Smooth muscle cell (in vitro differentiated cells): Measurements from ENCODE around the gene CELF6. TPM values are rescaled to one million over a fixed set of nuclear protein-coding genes. Genes with fewer than 3 reads are reported as not detected.

Experiments used
- DNase-seq: peaks from one replicate; lab custom pipeline; 2025; ENCODE audit not compliant: unreplicated experiment; lab: John Stamatoyannopoulos, UW
- H2AFZ ChIP-seq: fragments of 200-600 bp; sonication (generic); 2 replicates; pipeline ENCODE4 v1.6.0; 2016; ENCODE audit warnings: antibody characterized with exemption, low read depth, mild to moderate bottlenecking
- H3F3A ChIP-seq: fragments of 200-600 bp; sonication (generic); 2 replicates; pipeline ENCODE4 v1.6.0; 2017; ENCODE audit warnings: antibody characterized with exemption, low read depth
- H3K27ac ChIP-seq: fragments of 200-600 bp; sonication (generic); 2 replicates; pipeline ENCODE4 v1.5.1; 2016; ENCODE audit warnings: low read depth, mild to moderate bottlenecking
- H3K27me3 ChIP-seq: fragments of 200-600 bp; sonication (generic); 2 replicates; pipeline ENCODE4 v1.6.1; 2016; ENCODE audit warnings: low read depth, mild to moderate bottlenecking
- H3K36me3 ChIP-seq: fragments of 200-600 bp; sonication (generic); 2 replicates; pipeline ENCODE4 v1.5.1; 2016; ENCODE audit warnings: low read depth
- H3K4me1 ChIP-seq: fragments of 200-600 bp; sonication (generic); 2 replicates; pipeline ENCODE4 v1.5.1; 2016; ENCODE audit warnings: low read depth
- H3K4me2 ChIP-seq: fragments of 200-600 bp; sonication (generic); 2 replicates; pipeline ENCODE4 v1.6.0; 2016; ENCODE audit warnings: mild to moderate bottlenecking
- H3K4me3 ChIP-seq: fragments of 200-600 bp; sonication (generic); 2 replicates; pipeline ENCODE4 v1.5.1; 2016; ENCODE audit warnings: mild to moderate bottlenecking
- H3K79me2 ChIP-seq: fragments of 200-600 bp; sonication (generic); 2 replicates; pipeline ENCODE4 v1.6.0; 2016; ENCODE audit warnings: low read depth, mild to moderate bottlenecking
- H3K9ac ChIP-seq: fragments of 200-600 bp; sonication (generic); 2 replicates; pipeline ENCODE4 v1.6.0; 2016; ENCODE audit warnings: low read depth
- H3K9me3 ChIP-seq: fragments of 200-600 bp; sonication (generic); replicated peaks from 2 replicates; pipeline ENCODE4 v1.5.1; 2016; ENCODE audit warnings: low read depth
- H4K20me1 ChIP-seq: fragments of 200-600 bp; sonication (generic); 2 replicates; pipeline ENCODE4 v1.6.0; 2016; ENCODE audit warnings: low read depth
- CTCF ChIP-seq: fragments of 200-600 bp; sonication (generic); IDR thresholded peaks from 2 replicates; pipeline ENCODE4 v1.5.1; 2017; ENCODE audit warnings: borderline replicate concordance, mild to moderate bottlenecking, antibody characterized with exemption; ENCODE audit not compliant: insufficient read depth, poor library complexity, severe bottlenecking
- WGBS: methylation state at CpG from one replicate; pipeline ENCODE4 v1.1.7; 2016; ENCODE audit warnings: low lambda C conversion rate; 5-methylcytosine and 5-hydroxymethylcytosine counted together
- polyA plus RNA-seq: library from polyadenylated mRNA; unstranded; fragments of >200 nt; fragmentation: Nextera tagmentation; extraction: Ambion mirVana; gene quantifications from 2 replicates; pipeline ENCODE4 v1.2.1, GENCODE V29; 2016
- total RNA-seq: library from RNA; depleted of rRNA; stranded (reverse); fragments of >200 nt; gene quantifications from 2 replicates; pipeline ENCODE4 v1.2.3, GENCODE V29; 2014

The CELF6 gene
- total and polyA plus RNA-seq, 2 experiments from 2014 or later = 0.43 to 1.9 TPM

- no peak overlapping the region for H3K9ac ChIP-seq
- peaks cover 3% of the 10 kb centered on the region for H3F3A ChIP-seq
- H3K27me3 ChIP-seq = no peaks in the 10 kb centered on the region
- no peak overlapping the region for H2AFZ ChIP-seq
- H3K79me2 ChIP-seq = peaks cover 17% of the 10 kb centered on the region
- 100% methylated on average over 1 of the region's 1 CpG for WGBS
- no peak overlapping the region for H3K4me3 ChIP-seq
- H4K20me1 ChIP-seq = peaks cover 89% of the 10 kb centered on the region
- TF ChIP-seq CTCF = no peak
- H3K27ac ChIP-seq = no peak overlapping the region
- H3K4me2 ChIP-seq = no peak overlapping the region
- no peak for DNase-seq
- no peaks in the 10 kb centered on the region for H3K4me1 ChIP-seq
- no peaks in the 10 kb centered on the region for H3K36me3 ChIP-seq
- H3K9me3 ChIP-seq = no peaks in the 10 kb centered on the region
Observed at GRCh38 chr15:72361176-72361575, 41.2 kb upstream of the CELF6 start.

DNA sequence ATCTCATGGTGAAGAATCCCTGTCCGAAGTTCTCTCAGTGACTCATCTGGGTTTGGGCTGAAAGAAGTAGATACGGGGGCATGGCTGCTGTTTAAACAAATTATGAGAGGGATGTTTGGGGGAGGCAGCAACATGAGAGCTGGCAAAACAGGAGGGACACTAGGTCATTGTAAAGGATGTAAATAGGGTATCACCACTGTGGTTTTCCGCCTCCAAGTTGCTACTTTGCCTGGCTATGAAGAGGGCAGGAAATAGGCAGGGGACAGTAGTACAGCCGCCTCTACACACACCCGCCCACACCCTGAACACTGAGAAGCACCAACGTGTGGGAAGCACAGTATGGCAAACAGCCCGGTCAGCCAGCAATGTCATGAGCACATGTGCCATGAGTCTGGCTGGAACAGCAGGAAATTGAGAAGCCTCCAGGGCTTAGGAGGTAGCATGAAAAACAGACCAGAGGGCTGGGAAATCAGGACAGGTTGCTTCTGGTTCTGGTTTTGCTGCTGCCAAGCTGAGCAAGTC, 38.8 kb upstream of the CELF6 start:
- 47% methylated on average over 7 of the region's 7 CpGs for WGBS
- Histone ChIP-seq H3K9ac (no peak overlapping the region), H3K4me1 (no peaks in the 10 kb centered on the region), H3K9me3 (no peaks in the 10 kb centered on the region), H3K4me2 (peak overlapping the region; percentile 57), H3K27ac (peak overlapping the region; percentile 46), H3K4me3 (no peak overlapping the region), H4K20me1 (peaks cover 73% of the 10 kb centered on the region), H3K79me2 (peaks cover 11% of the 10 kb centered on the region), H3K27me3 (no peaks in the 10 kb centered on the region), H2AFZ (no peak overlapping the region), H3K36me3 (no peaks in the 10 kb centered on the region), H3F3A (peaks cover 3% of the 10 kb centered on the region)
- no peak for TF ChIP-seq CTCF
- no peak for DNase-seq

DNA sequence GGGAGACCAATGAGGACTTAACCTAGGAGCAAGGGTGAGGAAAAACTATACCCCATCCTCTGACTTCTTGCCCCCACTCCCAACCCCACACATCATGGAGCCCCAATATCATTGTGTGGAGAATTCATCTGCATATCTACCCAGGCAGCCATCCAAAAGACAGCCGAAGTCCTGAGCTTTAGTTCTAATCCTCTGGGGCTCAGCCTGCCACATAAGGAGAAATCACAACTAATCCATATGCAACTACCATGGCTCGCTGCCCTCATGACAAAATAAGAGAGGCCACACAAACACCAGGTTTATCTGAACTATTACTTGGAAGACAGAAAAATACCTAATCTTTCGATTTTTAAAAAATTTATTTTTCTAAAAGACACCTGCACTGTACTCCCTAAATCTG, 38.2 kb upstream of the CELF6 start:
- no peaks in the 10 kb centered on the region for H3K9me3 ChIP-seq
- no peaks in the 10 kb centered on the region for H3K27me3 ChIP-seq
- peaks cover 68% of the 10 kb centered on the region for H4K20me1 ChIP-seq
- H3K9ac ChIP-seq = no peak overlapping the region
- H3F3A ChIP-seq = peaks cover 3% of the 10 kb centered on the region
- TF ChIP-seq CTCF = no peak
- H3K79me2 ChIP-seq = peaks cover 6% of the 10 kb centered on the region
- H2AFZ ChIP-seq = no peak overlapping the region
- 68% methylated on average over 3 of the region's 3 CpGs for WGBS
- peak overlapping the region; percentile 46 for H3K27ac ChIP-seq
- no peaks in the 10 kb centered on the region for H3K36me3 ChIP-seq
- DNase-seq = no peak
- H3K4me2 ChIP-seq = peak overlapping the region; percentile 57
- H3K4me1 ChIP-seq = no peaks in the 10 kb centered on the region
- H3K4me3 ChIP-seq = no peak overlapping the region

DNA sequence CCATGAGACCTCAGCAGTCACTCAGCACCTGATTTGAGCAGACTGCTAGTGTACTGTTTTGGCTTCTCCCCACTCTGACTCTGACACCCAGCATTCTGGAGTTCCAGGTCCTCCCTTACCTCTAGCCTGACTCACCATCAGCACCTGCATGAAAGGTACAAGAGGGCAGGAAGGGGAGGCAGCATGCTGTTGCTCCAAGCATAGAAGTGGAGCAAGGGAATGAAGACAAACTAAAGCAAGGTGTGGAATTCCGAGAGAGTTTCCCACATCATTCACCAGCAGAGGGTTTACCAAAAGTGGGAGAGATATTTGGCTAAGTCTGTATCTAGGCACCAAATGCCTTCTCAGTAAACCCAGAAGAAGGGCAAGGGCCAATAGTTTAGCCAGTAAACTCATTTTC, 34.5 kb upstream of the CELF6 start:
- no peaks in the 10 kb centered on the region for H3K9me3 ChIP-seq
- H3F3A ChIP-seq = no peaks in the 10 kb centered on the region
- no peaks in the 10 kb centered on the region for H3K36me3 ChIP-seq
- H2AFZ ChIP-seq = no peak overlapping the region
- DNase-seq = no peak
- TF ChIP-seq CTCF = no peak
- H3K27me3 ChIP-seq = no peaks in the 10 kb centered on the region
- H3K4me1 ChIP-seq = no peaks in the 10 kb centered on the region
- no peak overlapping the region for H3K27ac ChIP-seq
- H3K79me2 ChIP-seq = no peaks in the 10 kb centered on the region
- peaks cover 39% of the 10 kb centered on the region for H4K20me1 ChIP-seq
- 100% methylated on average over 1 of the region's 1 CpG for WGBS
- H3K4me3 ChIP-seq = no peak overlapping the region
- no peak overlapping the region for H3K4me2 ChIP-seq
- no peak overlapping the region for H3K9ac ChIP-seq
